HG02840 (cell line): ENCODE results near the gene LIM2.
A peak's percentile ranks its signal among the peaks of the same experiment; 100 is the strongest.
"Not testable (repeated sequence)": the region's sequence is repeated elsewhere in the genome, so short reads cannot be mapped to it uniquely, and the experiment has no call there.

Experiments
- ATAC-seq: cut with Tn5 transposase; IDR thresholded peaks from one replicate; pipeline ENCODE4 v1.9.1; 2021; ENCODE audit warnings: mild to moderate bottlenecking, moderate library complexity, moderate number of reproducible peaks; ENCODE audit not compliant: unreplicated experiment, low FRiP score

Gene LIM2

GRCh38 chr19:51387924-51388389 lies at the start of gene LIM2:
Gene LIM2, minus strand, starts transcription at chr19:51387974. Its CDS starts 531 bp downstream, at chr19:51387443.
- no peak for ATAC-seq

GRCh38 chr19:51434456-51434855 lies 46.7 kb upstream of the LIM2 start:
- no peak for ATAC-seq

- no peak for ATAC-seq
These were observed 45.3 kb upstream of the LIM2 start for GRCh38 chr19:51433043-51433442.

- no peak for ATAC-seq
These were observed 43.4 kb upstream of the LIM2 start for GRCh38 chr19:51431124-51431523.

GRCh38 chr19:51430221-51430620 lies 42.4 kb upstream of the LIM2 start:
- no peak for ATAC-seq

- no peak for ATAC-seq
These were observed 39.4 kb upstream of the LIM2 start for GRCh38 chr19:51427201-51427600.

- ATAC-seq = no peak
These were observed 34.3 kb upstream of the LIM2 start for GRCh38 chr19:51422053-51422448.

- ATAC-seq = no peak
These were observed 33.7 kb upstream of the LIM2 start for GRCh38 chr19:51421229-51422052.

- ATAC-seq = not testable (repeated sequence)
These were observed 32.7 kb upstream of the LIM2 start for GRCh38 chr19:51420511-51420910.

GRCh38 chr19:51418707-51419106 lies 30.9 kb upstream of the LIM2 start:
- no peak for ATAC-seq

GRCh38 chr19:51417810-51418157 lies 30.0 kb upstream of the LIM2 start:
- ATAC-seq = peak; percentile 40

- ATAC-seq = peak; percentile 58
These were observed 29.5 kb upstream of the LIM2 start, which contains the start of gene SIGLEC10 for GRCh38 chr19:51417107-51417809. Gene SIGLEC10, minus strand, starts transcription at chr19:51417642. Its CDS starts 61 bp downstream, at chr19:51417581.

GRCh38 chr19:51416422-51416821 lies 28.6 kb upstream of the LIM2 start:
- ATAC-seq = not testable (repeated sequence)

- ATAC-seq = no peak
These were observed 27.4 kb upstream of the LIM2 start for GRCh38 chr19:51415187-51415586.

- ATAC-seq = no peak
These were observed 23.4 kb upstream of the LIM2 start for GRCh38 chr19:51410950-51411748.

GRCh38 chr19:51407511-51408131 lies 19.8 kb upstream of the LIM2 start:
- ATAC-seq = no peak

- ATAC-seq = no peak
These were observed 14.3 kb upstream of the LIM2 start for GRCh38 chr19:51402117-51402516.

GRCh38 chr19:51399936-51400335 lies 12.2 kb upstream of the LIM2 start:
- not testable (repeated sequence) for ATAC-seq

- no peak for ATAC-seq
These were observed 11.5 kb upstream of the LIM2 start for GRCh38 chr19:51399231-51399630.

- no peak for ATAC-seq
These were observed 10.4 kb upstream of the LIM2 start for GRCh38 chr19:51398096-51398704.
